Esophagus squamous epithelium (tissue), 4 donors: ENCODE data around the gene PAFAH2.

Experiments
- POLR2A ChIP-seq, 4 donors: fragments of 450-650 bp; IDR thresholded peaks; one replicate each; pipeline ENCODE4 v1.6.1; 2017; ENCODE audit warnings: antibody characterized with exemption in 4 of 4, mild to moderate bottlenecking in 4 of 4, moderate library complexity in 3 of 4
- TF ChIP-seq, protein P1 (sequence below), 6 experiments: fragments of 450-650 bp in 4 of 6; fragments of 200-600 bp in 2 of 6; sonication (generic) in 2 of 6; IDR thresholded peaks; one replicate each; pipeline ENCODE4 v1.5.1; 2016 to 2019; ENCODE audit warnings: antibody characterized with exemption in 6 of 6, mild to moderate bottlenecking in 4 of 6, moderate library complexity in 4 of 6

DNA sequence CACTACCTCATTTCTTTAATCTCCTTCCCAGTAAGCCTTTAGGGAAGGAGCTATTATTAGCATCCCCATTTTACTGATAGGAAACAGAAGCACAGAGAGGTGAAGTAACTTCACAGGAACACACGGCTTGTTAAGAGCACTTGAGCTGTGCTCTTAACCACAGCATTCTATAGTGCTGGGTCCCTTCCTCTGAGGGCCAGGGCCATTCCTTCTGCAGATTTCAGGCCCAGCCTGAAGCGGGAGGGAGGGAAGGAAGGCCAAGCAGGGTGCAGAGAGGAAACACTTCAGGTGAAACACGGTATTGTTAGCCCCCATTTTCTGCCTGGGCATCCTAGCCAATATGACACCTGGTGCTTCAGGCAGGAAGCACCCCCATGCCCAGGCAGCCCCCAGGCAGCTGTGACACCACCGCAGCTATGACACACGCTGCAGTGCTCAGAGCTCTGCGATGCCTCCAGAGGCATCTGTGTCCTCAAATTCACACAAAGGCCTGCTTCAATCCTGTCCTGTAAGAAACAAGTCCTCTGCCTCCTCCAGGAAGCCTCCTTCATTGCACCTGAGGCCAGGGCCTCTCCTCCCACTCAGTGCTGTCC is 19.2 kb upstream of the PAFAH2 start:
- TF ChIP-seq, protein P1, sequence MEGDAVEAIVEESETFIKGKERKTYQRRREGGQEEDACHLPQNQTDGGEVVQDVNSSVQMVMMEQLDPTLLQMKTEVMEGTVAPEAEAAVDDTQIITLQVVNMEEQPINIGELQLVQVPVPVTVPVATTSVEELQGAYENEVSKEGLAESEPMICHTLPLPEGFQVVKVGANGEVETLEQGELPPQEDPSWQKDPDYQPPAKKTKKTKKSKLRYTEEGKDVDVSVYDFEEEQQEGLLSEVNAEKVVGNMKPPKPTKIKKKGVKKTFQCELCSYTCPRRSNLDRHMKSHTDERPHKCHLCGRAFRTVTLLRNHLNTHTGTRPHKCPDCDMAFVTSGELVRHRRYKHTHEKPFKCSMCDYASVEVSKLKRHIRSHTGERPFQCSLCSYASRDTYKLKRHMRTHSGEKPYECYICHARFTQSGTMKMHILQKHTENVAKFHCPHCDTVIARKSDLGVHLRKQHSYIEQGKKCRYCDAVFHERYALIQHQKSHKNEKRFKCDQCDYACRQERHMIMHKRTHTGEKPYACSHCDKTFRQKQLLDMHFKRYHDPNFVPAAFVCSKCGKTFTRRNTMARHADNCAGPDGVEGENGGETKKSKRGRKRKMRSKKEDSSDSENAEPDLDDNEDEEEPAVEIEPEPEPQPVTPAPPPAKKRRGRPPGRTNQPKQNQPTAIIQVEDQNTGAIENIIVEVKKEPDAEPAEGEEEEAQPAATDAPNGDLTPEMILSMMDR (IDR thresholded peaks at IDR 0.05), result no peak
- TF ChIP-seq POLR2A (IDR thresholded peaks at IDR 0.05), result no peak
